ENCODE measurements around the gene CCDC92.

CCDC92 gene

GRCh38 chr12:124001343-124001742 lies 28.7 kb upstream of the CCDC92 start:
- no peak for DNase-seq

GRCh38 chr12:124000111-124000510 lies 27.5 kb upstream of the CCDC92 start:
- no peak for DNase-seq

- no peak for DNase-seq
Observed at GRCh38 chr12:123998991-123999359, 26.3 kb upstream of the CCDC92 start.

GRCh38 chr12:123998344-123998990 lies 25.8 kb upstream of the CCDC92 start:
- no peak for DNase-seq

GRCh38 chr12:123997908-123998307 lies 25.3 kb upstream of the CCDC92 start:
- no peak for DNase-seq

GRCh38 chr12:123997033-123997822 lies 24.6 kb upstream of the CCDC92 start:
- no peak for DNase-seq

- DNase-seq = no peak
Observed at GRCh38 chr12:123996581-123996980, 23.9 kb upstream of the CCDC92 start.

GRCh38 chr12:123995023-123995748 lies 22.6 kb upstream of the CCDC92 start:
- no peak for DNase-seq

GRCh38 chr12:123992118-123992825 lies 19.6 kb upstream of the CCDC92 start:
- no peak for DNase-seq

- no peak for DNase-seq
Observed at GRCh38 chr12:123991372-123991951, 18.8 kb upstream of the CCDC92 start.

GRCh38 chr12:123990511-123990910 lies 17.9 kb upstream of the CCDC92 start:
- DNase-seq = no peak

GRCh38 chr12:123989753-123990152 lies 17.1 kb upstream of the CCDC92 start:
- no peak for DNase-seq

- no peak for DNase-seq
Observed at GRCh38 chr12:123989168-123989567, 16.5 kb upstream of the CCDC92 start.

- no peak for DNase-seq
Observed at GRCh38 chr12:123987022-123987421, 14.4 kb upstream of the CCDC92 start.

GRCh38 chr12:123986374-123986965 lies 13.8 kb upstream of the CCDC92 start:
- no peak for DNase-seq

GRCh38 chr12:123984903-123985302 lies 12.3 kb upstream of the CCDC92 start:
- DNase-seq = no peak

GRCh38 chr12:123983822-123984485 lies 11.3 kb upstream of the CCDC92 start:
- DNase-seq = peak; percentile 39

GRCh38 chr12:123982269-123982668 lies 9.6 kb upstream of the CCDC92 start:
- DNase-seq = no peak

GRCh38 chr12:123979566-123979965 lies 6.9 kb upstream of the CCDC92 start:
- no peak for DNase-seq

GRCh38 chr12:123976227-123976826 lies 3.7 kb upstream of the CCDC92 start:
- DNase-seq = no peak

GRCh38 chr12:123973552-123974341 lies 1.1 kb upstream of the CCDC92 start:
- DNase-seq = no peak

All from DMS153 (cell line).